Breast epithelium (tissue), 3 donors: ENCODE measurements around the gene PLEKHF1.

Experiments used
- POLR2A ChIP-seq: fragments of 450-650 bp; IDR thresholded peaks from one replicate; pipeline ENCODE4 v1.6.1; 2016; ENCODE audit warnings: antibody characterized with exemption, mild to moderate bottlenecking, moderate library complexity
- TF ChIP-seq, protein P1 (sequence below), 3 donors: fragments of 450-650 bp; IDR thresholded peaks; one replicate each; pipeline ENCODE4 v1.5.1; 2016 to 2017; ENCODE audit warnings: antibody characterized with exemption in 3 of 3, mild to moderate bottlenecking in 3 of 3, moderate library complexity in 3 of 3

DNA sequence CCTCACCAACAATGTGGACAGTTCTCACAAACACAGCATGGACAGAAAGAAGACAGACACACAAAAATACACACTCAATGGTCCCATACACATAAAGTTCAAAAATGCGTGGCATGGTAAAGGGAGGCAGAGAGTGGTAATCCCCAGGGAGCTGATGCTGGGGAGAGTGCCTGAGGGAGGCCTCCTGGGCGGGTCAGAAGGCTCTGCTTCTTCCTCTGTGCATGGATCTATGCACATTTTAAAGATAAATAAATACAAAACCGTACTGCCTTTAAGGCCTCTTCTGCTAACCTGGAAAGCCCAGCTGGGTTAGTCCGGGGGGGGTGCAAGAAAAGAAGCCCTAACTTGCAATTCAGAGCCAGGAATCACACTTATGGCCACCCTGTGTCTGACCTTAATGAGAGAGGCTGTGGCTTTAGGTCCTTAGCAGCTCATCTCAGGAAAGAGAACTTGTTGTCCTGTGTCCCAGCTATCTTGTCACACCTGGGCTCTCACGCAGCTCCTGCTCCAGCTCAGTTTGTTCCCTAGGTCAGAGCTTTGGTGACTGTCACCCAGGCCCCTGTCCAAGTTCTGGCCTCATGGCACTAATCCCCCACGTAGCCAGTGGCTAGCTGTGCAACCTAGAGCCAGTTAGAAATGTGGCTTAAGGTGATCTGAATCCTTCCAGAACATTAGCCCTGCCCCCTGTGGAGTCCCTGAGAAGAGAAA is 30.7 kb upstream of the PLEKHF1 start:
- TF ChIP-seq POLR2A = no peak
- TF ChIP-seq, protein P1, sequence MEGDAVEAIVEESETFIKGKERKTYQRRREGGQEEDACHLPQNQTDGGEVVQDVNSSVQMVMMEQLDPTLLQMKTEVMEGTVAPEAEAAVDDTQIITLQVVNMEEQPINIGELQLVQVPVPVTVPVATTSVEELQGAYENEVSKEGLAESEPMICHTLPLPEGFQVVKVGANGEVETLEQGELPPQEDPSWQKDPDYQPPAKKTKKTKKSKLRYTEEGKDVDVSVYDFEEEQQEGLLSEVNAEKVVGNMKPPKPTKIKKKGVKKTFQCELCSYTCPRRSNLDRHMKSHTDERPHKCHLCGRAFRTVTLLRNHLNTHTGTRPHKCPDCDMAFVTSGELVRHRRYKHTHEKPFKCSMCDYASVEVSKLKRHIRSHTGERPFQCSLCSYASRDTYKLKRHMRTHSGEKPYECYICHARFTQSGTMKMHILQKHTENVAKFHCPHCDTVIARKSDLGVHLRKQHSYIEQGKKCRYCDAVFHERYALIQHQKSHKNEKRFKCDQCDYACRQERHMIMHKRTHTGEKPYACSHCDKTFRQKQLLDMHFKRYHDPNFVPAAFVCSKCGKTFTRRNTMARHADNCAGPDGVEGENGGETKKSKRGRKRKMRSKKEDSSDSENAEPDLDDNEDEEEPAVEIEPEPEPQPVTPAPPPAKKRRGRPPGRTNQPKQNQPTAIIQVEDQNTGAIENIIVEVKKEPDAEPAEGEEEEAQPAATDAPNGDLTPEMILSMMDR (IDR thresholded peaks at IDR 0.05) = no peak
